Endothelial cell of umbilical vein (primary cell): ENCODE results near the gene TLE4. TPM values are rescaled to one million over a fixed set of nuclear protein-coding genes. Genes with fewer than 3 reads are reported as not detected.

Experiments
- BruUV-seq: library from RNA; stranded (reverse); fragments of 400-500 nt; replicated peaks from 2 replicates; lab custom pipeline; 2021; lab: Mats Ljungman, UMichigan
- CTCF ChIA-PET: fragments of 300-600, 350-600 bp; sonication (Branson Sonifier 250); formaldehyde crosslinking; loops from one replicate; lab custom pipeline; 2021; ENCODE audit warnings: antibody characterized with exemption, inconsistent platforms; lab: Charles Lee
- POLR2A ChIA-PET: fragments of 300-600, 350-600 bp; sonication (Branson Sonifier 250); formaldehyde crosslinking; loops from one replicate; lab custom pipeline; 2021; ENCODE audit warnings: antibody characterized with exemption, inconsistent platforms; lab: Charles Lee
- DNase-seq: peaks from one replicate; pipeline ENCODE4 v3.0.0-alpha.2; 2011; ENCODE audit warnings: low read depth, low spot score
- FAIRE-seq: peaks from 2 replicates; lab custom pipeline; 2011; peaks lifted over from hg19 to GRCh38; lab: Jason Lieb, UNC
- H2AFZ ChIP-seq: 2 replicates; pipeline ENCODE4 v1.6.0; 2012; ENCODE audit warnings: low read depth, low read length, control low read depth, inconsistent platforms
- H3K27ac ChIP-seq: 2 replicates; pipeline ENCODE4 v1.5.1; 2011; ENCODE audit warnings: low read depth, mild to moderate bottlenecking, control low read depth, low read length, moderate library complexity; ENCODE audit not compliant: insufficient read depth
- H3K27me3 ChIP-seq, 2 experiments: 2 replicates each; pipeline versions ENCODE4 v1.6.0 to v1.6.1; 2011; ENCODE audit warnings: low read length in 2 of 2, mixed read lengths in 1 of 2; ENCODE audit not compliant: control insufficient read depth in 2 of 2, insufficient read depth in 2 of 2
- H3K36me3 ChIP-seq, 2 experiments: 2 replicates in 1 of 2; 3 replicates in 1 of 2; pipeline ENCODE4 v1.5.1; 2011; ENCODE audit warnings: low read length in 2 of 2, mild to moderate bottlenecking in 1 of 2, moderate library complexity in 1 of 2; ENCODE audit not compliant: control insufficient read depth in 2 of 2, insufficient read depth in 2 of 2; ENCODE audit errors: extremely low read depth in 1 of 2
- H3K4me1 ChIP-seq: 3 replicates; pipeline ENCODE4 v1.5.1; 2011; ENCODE audit warnings: mild to moderate bottlenecking, low read length; ENCODE audit not compliant: control insufficient read depth, insufficient read depth; ENCODE audit errors: extremely low read depth
- H3K4me2 ChIP-seq: 2 replicates; pipeline ENCODE4 v1.6.1; 2011; ENCODE audit warnings: low read length, control low read depth, mixed read lengths; ENCODE audit not compliant: insufficient read depth
- H3K4me3 ChIP-seq, 3 experiments: fragments of 200-600 bp in 1 of 3; sonication (generic), shearing (Covaris generic) in 1 of 3; replicated peaks in 1 of 3; 2 replicates each; pipeline ENCODE4 v1.5.1; 2011 to 2016; ENCODE audit warnings: control low read depth in 3 of 3, low read length in 3 of 3, mild to moderate bottlenecking in 2 of 3, inconsistent platforms in 1 of 3, low read depth in 1 of 3, moderate library complexity in 1 of 3; ENCODE audit not compliant: insufficient read depth in 1 of 3
- H3K79me2 ChIP-seq: 2 replicates; pipeline ENCODE4 v1.6.0; 2012; ENCODE audit warnings: low read length, inconsistent platforms; ENCODE audit not compliant: control insufficient read depth, insufficient read depth
- H3K9ac ChIP-seq: replicated peaks from 2 replicates; pipeline ENCODE3; 2011; ENCODE audit warnings: low read length, control low read depth; ENCODE audit not compliant: insufficient read depth; ENCODE audit errors: extremely low read depth
- H3K9me1 ChIP-seq: replicated peaks from 3 replicates; pipeline ENCODE4 v1.6.0; 2011; ENCODE audit warnings: mild to moderate bottlenecking, low read length; ENCODE audit not compliant: control insufficient read depth, insufficient read depth; ENCODE audit errors: extremely low read depth
- H3K9me3 ChIP-seq: replicated peaks from 2 replicates; pipeline ENCODE4 v1.5.1; 2012; ENCODE audit warnings: low read length, inconsistent platforms; ENCODE audit not compliant: control insufficient read depth, insufficient read depth
- H4K20me1 ChIP-seq: replicated peaks from 2 replicates; pipeline ENCODE3; 2011; ENCODE audit warnings: mild to moderate bottlenecking, low read length; ENCODE audit not compliant: control insufficient read depth, insufficient read depth; ENCODE audit errors: extremely low read depth
- EZH2 ChIP-seq: IDR thresholded peaks from 2 replicates; pipeline ENCODE4 v1.6.1; 2012; ENCODE audit warnings: borderline replicate concordance, low read depth, mild to moderate bottlenecking, moderate library complexity, low read length, inconsistent platforms; ENCODE audit not compliant: severe bottlenecking
- FOS ChIP-seq: IDR thresholded peaks from 2 replicates; pipeline ENCODE4 v1.6.1; 2011; ENCODE audit warnings: mild to moderate bottlenecking, low read length, moderate library complexity, borderline replicate concordance; ENCODE audit not compliant: insufficient read depth
- GATA2 ChIP-seq: IDR thresholded peaks from 2 replicates; pipeline ENCODE4 v1.7.0; 2011; ENCODE audit warnings: low read depth, mild to moderate bottlenecking, moderate library complexity, mixed read lengths, low read length; ENCODE audit not compliant: insufficient read length, insufficient read depth
- JUN ChIP-seq: IDR thresholded peaks from 2 replicates; pipeline ENCODE4 v1.6.1; 2011; ENCODE audit warnings: borderline replicate concordance, low read depth; ENCODE audit not compliant: insufficient read length, insufficient read depth
- MYC ChIP-seq: IDR thresholded peaks from one replicate; pipeline ENCODE4 v1.6.1; 2011; ENCODE audit warnings: mild to moderate bottlenecking, low read depth, low read length
- POLR2A ChIP-seq: IDR thresholded peaks from 2 replicates; pipeline ENCODE4 v1.6.1; 2012; ENCODE audit warnings: low read depth, mild to moderate bottlenecking, control low read depth, low read length
- POLR2AphosphoS5 ChIP-seq: IDR thresholded peaks from 2 replicates; pipeline ENCODE4 v1.6.1; 2012; ENCODE audit warnings: low read depth, mild to moderate bottlenecking, control low read depth, low read length, moderate library complexity; ENCODE audit not compliant: insufficient read depth
- dilution Hi-C: fragments of 300-500 bp; cut with MboI; formaldehyde crosslinking; loops from one replicate; pipeline ENCODE4 v1.15.0; 2019; ENCODE audit warnings: low sequenced_read_pairs; ENCODE audit not compliant: extremely low pct_ligation_motif_present
- intact Hi-C: fragments of 100-400 bp; cut with micrococcal nuclease; formaldehyde crosslinking; loops from one replicate; pipeline ENCODE4 v1.10.0; 2022
- polyA plus RNA-seq, 4 experiments: library from polyadenylated mRNA; depleted of rRNA in 3 of 4; stranded (reverse) in 3 of 4; unstranded in 1 of 4; fragments of >200 nt; gene quantifications; 2 replicates each; pipeline versions ENCODE4 v1.2.1 to v1.2.3, GENCODE V29; 2011 to 2012; ENCODE audit warnings: missing spikeins in 1 of 4
- total RNA-seq: library from RNA; stranded (reverse); gene quantifications from 2 replicates; pipeline ENCODE4 v1.2.3, GENCODE V29; 2021
- TF ChIP-seq, protein P1 (sequence below): IDR thresholded peaks from 2 replicates; pipeline ENCODE4 v1.6.1; 2011; ENCODE audit not compliant: insufficient read depth, insufficient read length
- TF ChIP-seq, protein P2 (sequence below), 2 donors: IDR thresholded peaks; 1 replicate in 1 of 2; 2 replicates in 1 of 2; pipeline ENCODE4 v1.5.1; 2011; ENCODE audit warnings: low read length in 2 of 2, mild to moderate bottlenecking in 2 of 2, moderate library complexity in 2 of 2, control low read depth in 1 of 2, inconsistent platforms in 1 of 2, low read depth in 1 of 2; ENCODE audit not compliant: insufficient read depth in 1 of 2; ENCODE audit errors: extremely low read depth in 1 of 2

Gene TLE4
- total and polyA plus RNA-seq, 2 donors (not counting 3 experiments of a cell fraction or from before 2014, with no cell fraction given) = 31.4 to 32.3 TPM

DNA sequence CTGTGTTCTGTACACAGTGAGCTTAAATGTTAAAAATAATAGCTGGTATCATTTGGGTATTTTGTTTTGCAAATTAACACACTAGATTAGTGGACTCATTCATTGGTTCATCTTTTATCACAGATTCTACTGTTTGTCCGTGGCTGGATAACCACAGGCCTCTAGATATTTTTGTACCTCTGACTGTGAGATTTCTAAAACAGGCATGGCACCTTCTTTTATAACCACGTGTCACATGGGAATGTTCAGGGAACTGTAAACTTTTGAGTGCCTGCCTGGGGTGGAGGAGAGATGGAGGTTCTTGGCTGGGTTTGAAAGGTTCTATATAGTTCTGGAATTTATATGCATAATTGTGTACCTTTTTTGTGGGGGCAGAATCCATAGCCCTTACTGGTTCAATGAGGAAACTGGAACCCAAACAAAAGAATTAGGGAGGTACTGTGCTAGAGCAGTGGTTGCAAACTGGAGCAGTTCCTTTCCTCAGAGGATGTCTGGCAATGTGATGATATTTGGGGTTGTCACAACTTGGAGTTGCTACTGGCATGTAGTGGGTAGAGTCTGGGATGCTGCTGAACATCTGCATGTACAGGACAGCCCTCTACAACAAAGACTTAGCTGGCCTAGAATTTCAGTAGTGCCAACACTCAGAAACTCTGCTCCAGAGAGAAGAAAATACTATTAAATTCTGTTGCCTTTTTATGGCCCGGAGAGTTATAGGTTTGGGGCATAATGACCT lies 16.9 kb downstream of the TLE4 start:
- H2AFZ ChIP-seq = no peak overlapping the region
- POLR2A ChIA-PET = no interaction called here
- DNase-seq (no peak), FAIRE-seq (no peak)
- no peak overlapping the region for H3K9ac ChIP-seq
- H3K36me3 ChIP-seq = no peaks in the 10 kb centered on the region
- peaks cover 5% of the 10 kb centered on the region for H3K79me2 ChIP-seq
- H3K4me1 ChIP-seq = no peaks in the 10 kb centered on the region
- CTCF ChIA-PET = no interaction called here
- no TSS peak for BruUV-seq
- dilution Hi-C loops (no loop called here), intact Hi-C loops (no loop called here)
- peaks cover 3% of the 10 kb centered on the region for H3K9me1 ChIP-seq
- no peak overlapping the region for H3K4me3 ChIP-seq
- H4K20me1 ChIP-seq = no peaks in the 10 kb centered on the region
- H3K4me2 ChIP-seq = no peak overlapping the region
- no peaks in the 10 kb centered on the region for H3K27me3 ChIP-seq
- no peaks in the 10 kb centered on the region for H3K9me3 ChIP-seq
- TF ChIP-seq, protein P1, sequence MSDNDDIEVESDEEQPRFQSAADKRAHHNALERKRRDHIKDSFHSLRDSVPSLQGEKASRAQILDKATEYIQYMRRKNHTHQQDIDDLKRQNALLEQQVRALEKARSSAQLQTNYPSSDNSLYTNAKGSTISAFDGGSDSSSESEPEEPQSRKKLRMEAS = no peak
- TF ChIP-seq POLR2A (no peak), JUN (no peak), POLR2AphosphoS5 (no peak), EZH2 (no peak), MYC (no peak), FOS (no peak), GATA2 (no peak)
- TF ChIP-seq, protein P2, sequence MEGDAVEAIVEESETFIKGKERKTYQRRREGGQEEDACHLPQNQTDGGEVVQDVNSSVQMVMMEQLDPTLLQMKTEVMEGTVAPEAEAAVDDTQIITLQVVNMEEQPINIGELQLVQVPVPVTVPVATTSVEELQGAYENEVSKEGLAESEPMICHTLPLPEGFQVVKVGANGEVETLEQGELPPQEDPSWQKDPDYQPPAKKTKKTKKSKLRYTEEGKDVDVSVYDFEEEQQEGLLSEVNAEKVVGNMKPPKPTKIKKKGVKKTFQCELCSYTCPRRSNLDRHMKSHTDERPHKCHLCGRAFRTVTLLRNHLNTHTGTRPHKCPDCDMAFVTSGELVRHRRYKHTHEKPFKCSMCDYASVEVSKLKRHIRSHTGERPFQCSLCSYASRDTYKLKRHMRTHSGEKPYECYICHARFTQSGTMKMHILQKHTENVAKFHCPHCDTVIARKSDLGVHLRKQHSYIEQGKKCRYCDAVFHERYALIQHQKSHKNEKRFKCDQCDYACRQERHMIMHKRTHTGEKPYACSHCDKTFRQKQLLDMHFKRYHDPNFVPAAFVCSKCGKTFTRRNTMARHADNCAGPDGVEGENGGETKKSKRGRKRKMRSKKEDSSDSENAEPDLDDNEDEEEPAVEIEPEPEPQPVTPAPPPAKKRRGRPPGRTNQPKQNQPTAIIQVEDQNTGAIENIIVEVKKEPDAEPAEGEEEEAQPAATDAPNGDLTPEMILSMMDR (IDR thresholded peaks at IDR 0.05; ENCODE audit: extremely low read depth in 1 of 2, insufficient read depth in 1 of 2, low read depth in 1 of 2, low read length in 2 of 2) = no peak
- H3K27ac ChIP-seq = no peak overlapping the region
